ENCODE measurements around the gene TTBK1.

DNA sequence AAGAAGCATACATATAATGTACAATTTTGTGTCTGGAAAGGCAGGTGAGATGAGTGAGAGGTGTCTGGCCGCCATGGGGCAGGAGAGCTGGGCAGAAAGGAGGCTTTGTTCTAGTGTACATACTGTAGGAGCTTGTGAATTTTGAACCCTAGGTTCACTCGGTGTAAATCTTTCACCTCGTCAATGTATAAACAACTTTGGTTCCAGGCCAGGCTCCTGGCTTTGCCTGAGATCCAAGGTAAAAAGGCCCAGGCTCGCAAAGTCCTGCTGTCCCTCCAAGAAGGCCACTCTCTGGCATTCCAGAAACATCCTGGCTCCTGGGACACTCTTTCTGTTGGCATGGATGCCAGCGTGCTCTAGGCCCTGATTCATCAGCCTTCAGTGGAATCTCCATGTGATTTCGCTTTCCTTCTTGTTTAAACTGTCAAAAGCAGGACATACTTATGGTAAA, 47.6 kb downstream of the TTBK1 start:
- no peak for TF ChIP-seq POLR2A (IDR thresholded peaks at IDR 0.05)
- TF ChIP-seq, protein P1, sequence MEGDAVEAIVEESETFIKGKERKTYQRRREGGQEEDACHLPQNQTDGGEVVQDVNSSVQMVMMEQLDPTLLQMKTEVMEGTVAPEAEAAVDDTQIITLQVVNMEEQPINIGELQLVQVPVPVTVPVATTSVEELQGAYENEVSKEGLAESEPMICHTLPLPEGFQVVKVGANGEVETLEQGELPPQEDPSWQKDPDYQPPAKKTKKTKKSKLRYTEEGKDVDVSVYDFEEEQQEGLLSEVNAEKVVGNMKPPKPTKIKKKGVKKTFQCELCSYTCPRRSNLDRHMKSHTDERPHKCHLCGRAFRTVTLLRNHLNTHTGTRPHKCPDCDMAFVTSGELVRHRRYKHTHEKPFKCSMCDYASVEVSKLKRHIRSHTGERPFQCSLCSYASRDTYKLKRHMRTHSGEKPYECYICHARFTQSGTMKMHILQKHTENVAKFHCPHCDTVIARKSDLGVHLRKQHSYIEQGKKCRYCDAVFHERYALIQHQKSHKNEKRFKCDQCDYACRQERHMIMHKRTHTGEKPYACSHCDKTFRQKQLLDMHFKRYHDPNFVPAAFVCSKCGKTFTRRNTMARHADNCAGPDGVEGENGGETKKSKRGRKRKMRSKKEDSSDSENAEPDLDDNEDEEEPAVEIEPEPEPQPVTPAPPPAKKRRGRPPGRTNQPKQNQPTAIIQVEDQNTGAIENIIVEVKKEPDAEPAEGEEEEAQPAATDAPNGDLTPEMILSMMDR (IDR thresholded peaks at IDR 0.05) = no peak

Data from body of pancreas (tissue), 4 donors.